Activated CD8-positive, alpha-beta memory T cell treated with anti-CD3 and anti-CD28 coated beads for 4 hours (primary cell): ENCODE data around the gene GSAP.

Source experiments
- DNase-seq, 2 donors: peaks; one replicate each; pipeline ENCODE4 v3.0.0-alpha.2; 2020; ENCODE audit warnings: low read depth in 2 of 2

The GSAP gene

GRCh38 chr7:77434570-77435275 lies 18.6 kb upstream of the GSAP start:
- DNase-seq: no peak

- no peak for DNase-seq
Observed at GRCh38 chr7:77433901-77434300, 17.8 kb upstream of the GSAP start.

GRCh38 chr7:77430927-77431326 lies 14.8 kb upstream of the GSAP start:
- no peak for DNase-seq

GRCh38 chr7:77428777-77429231 lies 12.7 kb upstream of the GSAP start:
- DNase-seq: peak in 1 of 2 donors; percentile 8

GRCh38 chr7:77427996-77428603 lies 12.0 kb upstream of the GSAP start:
- no peak for DNase-seq

- DNase-seq: no peak
Observed at GRCh38 chr7:77426521-77427051, 10.4 kb upstream of the GSAP start.

GRCh38 chr7:77426052-77426404 lies 9.9 kb upstream of the GSAP start:
- DNase-seq: no peak

- no peak for DNase-seq
Observed at GRCh38 chr7:77425101-77426051, 9.2 kb upstream of the GSAP start.

GRCh38 chr7:77422500-77422899 lies 6.4 kb upstream of the GSAP start:
- no peak for DNase-seq

- no peak for DNase-seq
Observed at GRCh38 chr7:77420986-77421672, 5.0 kb upstream of the GSAP start.

- DNase-seq: no peak
Observed at GRCh38 chr7:77420438-77420837, 4.3 kb upstream of the GSAP start.

- no peak for DNase-seq
Observed at GRCh38 chr7:77419102-77419501, 3.0 kb upstream of the GSAP start.

- no peak for DNase-seq
Observed at GRCh38 chr7:77417801-77418200, 1.7 kb upstream of the GSAP start.

GRCh38 chr7:77416621-77417371 lies 647 bp upstream of the GSAP start:
- DNase-seq: no peak

- no peak for DNase-seq
Observed at GRCh38 chr7:77415476-77415822, 700 bp downstream of the GSAP start.

GRCh38 chr7:77413861-77414424 lies 2.2 kb downstream of the GSAP start:
- DNase-seq: no peak

- DNase-seq: no peak
Observed at GRCh38 chr7:77413128-77413527, 3.0 kb downstream of the GSAP start.

GRCh38 chr7:77409739-77410547 lies 6.2 kb downstream of the GSAP start:
- no peak for DNase-seq

- DNase-seq: no peak
Observed at GRCh38 chr7:77409005-77409738, 7.0 kb downstream of the GSAP start.
